Measurements from ENCODE around the gene FGF22. TPM values are rescaled to one million over a fixed set of nuclear protein-coding genes. Genes with fewer than 3 reads are reported as not detected.

FGF22 gene
- polyA plus RNA-seq, 1 donor from 2014 or later = 0.48 TPM

GRCh38 chr19:652467-653389 is 13.0 kb downstream of the FGF22 start:
- no peak overlapping the region for H3K4me3 ChIP-seq (ENCODE audit: low read length)
- H3K27ac ChIP-seq (ENCODE audit: low read length) = no peak overlapping the region

GRCh38 chr19:653425-653824 is 13.7 kb downstream of the FGF22 start:
- H3K9ac ChIP-seq (ENCODE audit: low read length) = no peak overlapping the region
- peaks cover 32% of the 10 kb centered on the region for H3K79me2 ChIP-seq (replicated peaks; ENCODE audit: insufficient read depth, low read length)
- H3K27me3 ChIP-seq (ENCODE audit: insufficient read depth, low read depth, low read length) = no peaks in the 10 kb centered on the region
- H3K9me3 ChIP-seq (ENCODE audit: low read length) = no peaks in the 10 kb centered on the region
- no peaks in the 10 kb centered on the region for H3F3A ChIP-seq (ENCODE audit: insufficient read depth, low read length, poor library complexity, severe bottlenecking)
- no peak overlapping the region for H3K4me3 ChIP-seq (ENCODE audit: low read length)
- no peaks in the 10 kb centered on the region for H3K36me3 ChIP-seq (ENCODE audit: insufficient read depth, low read length)
- no peaks in the 10 kb centered on the region for H4K20me1 ChIP-seq (ENCODE audit: insufficient read depth)
- no peak overlapping the region for H3K27ac ChIP-seq (ENCODE audit: low read length)
- no peaks in the 10 kb centered on the region for H3K9me2 ChIP-seq (ENCODE audit: insufficient read depth, low read length)
- no peak overlapping the region for H3K4me2 ChIP-seq (ENCODE audit: low read length)
- no peak overlapping the region for H2AFZ ChIP-seq (ENCODE audit: low read depth, low read length)
- TF ChIP-seq MXI1 (conservative IDR thresholded peaks at IDR 0.05; ENCODE audit: poor library complexity, severe bottlenecking) (no peak), TAF1 (IDR thresholded peaks at IDR 0.05; ENCODE audit: low read depth) (no peak), REST (IDR thresholded peaks at IDR 0.05; ENCODE audit: borderline replicate concordance) (no peak), SMC3 (conservative IDR thresholded peaks at IDR 0.05; ENCODE audit: poor library complexity) (no peak), RAD21 (conservative IDR thresholded peaks at IDR 0.05) (no peak), EP300 (conservative IDR thresholded peaks at IDR 0.05; ENCODE audit: poor library complexity, severe bottlenecking) (no peak), EZH2 (IDR thresholded peaks at IDR 0.05; ENCODE audit: borderline replicate concordance, insufficient read depth, low read length, poor library complexity, severe bottlenecking) (no peak), POLR2AphosphoS5 (IDR thresholded peaks at IDR 0.05) (no peak)

More at GRCh38 chr19:652467-653389, 13.0 kb downstream of the FGF22 start:
- Histone ChIP-seq H3K27me3 (ENCODE audit: insufficient read depth, low read depth, low read length) (no peaks in the 10 kb centered on the region), H3K4me2 (ENCODE audit: low read length) (no peak overlapping the region), H3K9me2 (ENCODE audit: insufficient read depth, low read length) (no peaks in the 10 kb centered on the region), H3K36me3 (ENCODE audit: insufficient read depth, low read length) (no peaks in the 10 kb centered on the region), H3K9ac (ENCODE audit: low read length) (no peak overlapping the region), H3K79me2 (replicated peaks; ENCODE audit: insufficient read depth, low read length) (peaks cover 27% of the 10 kb centered on the region), H2AFZ (ENCODE audit: low read depth, low read length) (no peak overlapping the region), H3K9me3 (ENCODE audit: low read length) (no peaks in the 10 kb centered on the region), H3F3A (ENCODE audit: insufficient read depth, low read length, poor library complexity, severe bottlenecking) (no peaks in the 10 kb centered on the region), H4K20me1 (ENCODE audit: insufficient read depth) (no peaks in the 10 kb centered on the region)
- no peak for TF ChIP-seq POLR2AphosphoS5 (IDR thresholded peaks at IDR 0.05)
- no peak for TF ChIP-seq MXI1 (conservative IDR thresholded peaks at IDR 0.05; ENCODE audit: poor library complexity, severe bottlenecking)
- TF ChIP-seq, protein P1, sequence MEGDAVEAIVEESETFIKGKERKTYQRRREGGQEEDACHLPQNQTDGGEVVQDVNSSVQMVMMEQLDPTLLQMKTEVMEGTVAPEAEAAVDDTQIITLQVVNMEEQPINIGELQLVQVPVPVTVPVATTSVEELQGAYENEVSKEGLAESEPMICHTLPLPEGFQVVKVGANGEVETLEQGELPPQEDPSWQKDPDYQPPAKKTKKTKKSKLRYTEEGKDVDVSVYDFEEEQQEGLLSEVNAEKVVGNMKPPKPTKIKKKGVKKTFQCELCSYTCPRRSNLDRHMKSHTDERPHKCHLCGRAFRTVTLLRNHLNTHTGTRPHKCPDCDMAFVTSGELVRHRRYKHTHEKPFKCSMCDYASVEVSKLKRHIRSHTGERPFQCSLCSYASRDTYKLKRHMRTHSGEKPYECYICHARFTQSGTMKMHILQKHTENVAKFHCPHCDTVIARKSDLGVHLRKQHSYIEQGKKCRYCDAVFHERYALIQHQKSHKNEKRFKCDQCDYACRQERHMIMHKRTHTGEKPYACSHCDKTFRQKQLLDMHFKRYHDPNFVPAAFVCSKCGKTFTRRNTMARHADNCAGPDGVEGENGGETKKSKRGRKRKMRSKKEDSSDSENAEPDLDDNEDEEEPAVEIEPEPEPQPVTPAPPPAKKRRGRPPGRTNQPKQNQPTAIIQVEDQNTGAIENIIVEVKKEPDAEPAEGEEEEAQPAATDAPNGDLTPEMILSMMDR (IDR thresholded peaks at IDR 0.05; ENCODE audit: poor library complexity, severe bottlenecking) = no peak
- no peak for TF ChIP-seq TAF1 (IDR thresholded peaks at IDR 0.05; ENCODE audit: low read depth)
- no peak for TF ChIP-seq REST (IDR thresholded peaks at IDR 0.05; ENCODE audit: borderline replicate concordance)
- TF ChIP-seq SMC3 (conservative IDR thresholded peaks at IDR 0.05; ENCODE audit: poor library complexity) = no peak
- no peak for TF ChIP-seq EP300 (conservative IDR thresholded peaks at IDR 0.05; ENCODE audit: poor library complexity, severe bottlenecking)
- TF ChIP-seq RAD21 (conservative IDR thresholded peaks at IDR 0.05) = no peak
